AG10803 (cell line): Measurements from ENCODE around the gene SCYGR4.
"Not testable (repeated sequence)": the region's sequence is repeated elsewhere in the genome, so short reads cannot be mapped to it uniquely, and the experiment has no call there.

Source experiments
- DNase-seq: peaks from one replicate; pipeline ENCODE4 v3.0.0; 2010; ENCODE audit warnings: low read depth
- H3K4me3 ChIP-seq: 2 replicates; pipeline ENCODE4 v1.5.1; 2011; ENCODE audit warnings: mild to moderate bottlenecking, low read length, control low read depth
- CTCF ChIP-seq: conservative IDR thresholded peaks from 2 replicates; pipeline ENCODE4 v1.5.1; 2011; ENCODE audit warnings: mild to moderate bottlenecking, low read length, control low read depth, inconsistent platforms

The SCYGR4 gene

GRCh38 chr2:227579791-227580190 lies 37.5 kb upstream of the SCYGR4 start:
- no peak for DNase-seq
- no peak overlapping the region for H3K4me3 ChIP-seq
- TF ChIP-seq CTCF: no peak

GRCh38 chr2:227582369-227582768 lies 34.9 kb upstream of the SCYGR4 start:
- TF ChIP-seq CTCF: no peak
- H3K4me3 ChIP-seq: no peak overlapping the region
- no peak for DNase-seq

- DNase-seq: no peak
- H3K4me3 ChIP-seq: no peak overlapping the region
- no peak for TF ChIP-seq CTCF
Observed at GRCh38 chr2:227592694-227593387, 24.5 kb upstream of the SCYGR4 start.

GRCh38 chr2:227595797-227596196 lies 21.5 kb upstream of the SCYGR4 start:
- no peak for DNase-seq
- TF ChIP-seq CTCF: no peak
- H3K4me3 ChIP-seq: no peak overlapping the region

- DNase-seq: no peak
- H3K4me3 ChIP-seq: no peak overlapping the region
- no peak for TF ChIP-seq CTCF
Observed at GRCh38 chr2:227597036-227597435, 20.3 kb upstream of the SCYGR4 start.

GRCh38 chr2:227597998-227598397 lies 19.3 kb upstream of the SCYGR4 start:
- H3K4me3 ChIP-seq: no peak overlapping the region
- no peak for TF ChIP-seq CTCF
- no peak for DNase-seq

GRCh38 chr2:227598835-227599503 lies 18.3 kb upstream of the SCYGR4 start, which contains the start of gene SCYGR2:
Gene SCYGR2 (plus strand): TSS chr2:227598893. CDS start chr2:227598893, 0 bp downstream.
- not testable (repeated sequence) for H3K4me3 ChIP-seq, DNase-seq
